Activated naive CD8-positive, alpha-beta T cell treated with anti-CD3 and anti-CD28 coated beads for 36 hours (primary cell): ENCODE measurements around the gene NRROS. TPM values are rescaled to one million over a fixed set of nuclear protein-coding genes. Genes with fewer than 3 reads are reported as not detected.

Experiments
- DNase-seq: peaks from one replicate; pipeline ENCODE4 v3.0.0; 2021
- H3K27ac Mint-ChIP-seq: one replicate; pipeline ENCODE4 v1.8.0; 2022; ENCODE audit warnings: mild to moderate bottlenecking, moderate library complexity, mixed read lengths
- H3K27me3 Mint-ChIP-seq: one replicate; pipeline ENCODE4 v1.8.0; 2022; ENCODE audit warnings: mild to moderate bottlenecking, mixed read lengths
- H3K36me3 Mint-ChIP-seq: one replicate; pipeline ENCODE4 v1.8.0; 2021; ENCODE audit warnings: mild to moderate bottlenecking, mixed read lengths
- H3K4me1 Mint-ChIP-seq: one replicate; pipeline ENCODE4 v1.8.0; 2021; ENCODE audit warnings: mixed read lengths
- H3K4me3 Mint-ChIP-seq: one replicate; pipeline ENCODE4 v1.8.0; 2022; ENCODE audit warnings: mild to moderate bottlenecking, moderate library complexity, mixed read lengths
- H3K9me3 Mint-ChIP-seq: one replicate; pipeline ENCODE4 v1.8.0; 2022; ENCODE audit warnings: mixed read lengths
- total RNA-seq, 2 experiments: library from RNA; stranded (reverse); gene quantifications; one replicate each; pipeline ENCODE4 v1.2.3, GENCODE V29; 2021

NRROS gene
- total RNA-seq, 2 experiments from 2014 or later, result 21.2 to 22.0 TPM

- no peaks in the 10 kb centered on the region for H3K27me3 Mint-ChIP-seq
- no peak overlapping the region for H3K27ac Mint-ChIP-seq
- H3K4me3 Mint-ChIP-seq, result no peak overlapping the region
- no peaks in the 10 kb centered on the region for H3K9me3 Mint-ChIP-seq
- peaks cover 9% of the 10 kb centered on the region for H3K4me1 Mint-ChIP-seq
- H3K36me3 Mint-ChIP-seq, result peaks cover 13% of the 10 kb centered on the region
- DNase-seq, result no peak
Observed at GRCh38 chr3:196652961-196653795, 13.7 kb downstream of the NRROS start.

GRCh38 chr3:196654006-196654734 is 14.7 kb downstream of the NRROS start:
- Mint-ChIP-seq H3K27me3 (no peaks in the 10 kb centered on the region), H3K36me3 (peaks cover 13% of the 10 kb centered on the region), H3K4me3 (no peak overlapping the region), H3K4me1 (peaks cover 3% of the 10 kb centered on the region), H3K27ac (no peak overlapping the region), H3K9me3 (no peaks in the 10 kb centered on the region)
- DNase-seq, result no peak

GRCh38 chr3:196654735-196655090 is 15.2 kb downstream of the NRROS start:
- no peak for DNase-seq
- H3K9me3 Mint-ChIP-seq, result no peaks in the 10 kb centered on the region
- H3K36me3 Mint-ChIP-seq, result peaks cover 13% of the 10 kb centered on the region
- H3K4me1 Mint-ChIP-seq, result peaks cover 3% of the 10 kb centered on the region
- H3K27ac Mint-ChIP-seq, result no peak overlapping the region
- H3K4me3 Mint-ChIP-seq, result no peak overlapping the region
- no peaks in the 10 kb centered on the region for H3K27me3 Mint-ChIP-seq

- no peaks in the 10 kb centered on the region for H3K27me3 Mint-ChIP-seq
- no peak overlapping the region for H3K4me3 Mint-ChIP-seq
- H3K4me1 Mint-ChIP-seq, result peaks cover 3% of the 10 kb centered on the region
- H3K27ac Mint-ChIP-seq, result no peak overlapping the region
- DNase-seq, result no peak
- no peaks in the 10 kb centered on the region for H3K9me3 Mint-ChIP-seq
- peaks cover 13% of the 10 kb centered on the region for H3K36me3 Mint-ChIP-seq
Observed at GRCh38 chr3:196655496-196655895, 16.0 kb downstream of the NRROS start.

- no peak for DNase-seq
- no peaks in the 10 kb centered on the region for H3K9me3 Mint-ChIP-seq
- no peaks in the 10 kb centered on the region for H3K4me1 Mint-ChIP-seq
- H3K36me3 Mint-ChIP-seq, result peaks cover 7% of the 10 kb centered on the region
- no peak overlapping the region for H3K27ac Mint-ChIP-seq
- no peak overlapping the region for H3K4me3 Mint-ChIP-seq
- no peaks in the 10 kb centered on the region for H3K27me3 Mint-ChIP-seq
Observed at GRCh38 chr3:196656213-196656612, 16.7 kb downstream of the NRROS start.

- Mint-ChIP-seq H3K27me3 (no peaks in the 10 kb centered on the region), H3K27ac (no peak overlapping the region), H3K9me3 (no peaks in the 10 kb centered on the region), H3K36me3 (peaks cover 6% of the 10 kb centered on the region), H3K4me3 (no peak overlapping the region), H3K4me1 (no peaks in the 10 kb centered on the region)
- DNase-seq, result no peak
Observed at GRCh38 chr3:196659901-196660351, 20.4 kb downstream of the NRROS start.

- Mint-ChIP-seq H3K27ac (no peak overlapping the region), H3K4me1 (no peaks in the 10 kb centered on the region), H3K36me3 (peaks cover 6% of the 10 kb centered on the region), H3K9me3 (no peaks in the 10 kb centered on the region), H3K4me3 (no peak overlapping the region), H3K27me3 (no peaks in the 10 kb centered on the region)
- no peak for DNase-seq
Observed at GRCh38 chr3:196660381-196661166, 21.1 kb downstream of the NRROS start.

- Mint-ChIP-seq H3K36me3 (peaks cover 4% of the 10 kb centered on the region), H3K4me3 (no peak overlapping the region), H3K27me3 (no peaks in the 10 kb centered on the region), H3K27ac (no peak overlapping the region), H3K9me3 (no peaks in the 10 kb centered on the region), H3K4me1 (no peaks in the 10 kb centered on the region)
- DNase-seq, result no peak
Observed at GRCh38 chr3:196661400-196661799, 21.9 kb downstream of the NRROS start.

- H3K9me3 Mint-ChIP-seq, result no peaks in the 10 kb centered on the region
Observed at GRCh38 chr3:196662033-196662432, 22.5 kb downstream of the NRROS start.

GRCh38 chr3:196662711-196663571 is 23.4 kb downstream of the NRROS start:
- Mint-ChIP-seq H3K4me3 (no peak overlapping the region), H3K9me3 (no peaks in the 10 kb centered on the region), H3K27me3 (no peaks in the 10 kb centered on the region), H3K36me3 (peaks cover 4% of the 10 kb centered on the region), H3K27ac (no peak overlapping the region), H3K4me1 (no peaks in the 10 kb centered on the region)
- no peak for DNase-seq

More at GRCh38 chr3:196662033-196662432, 22.5 kb downstream of the NRROS start:
- peaks cover 4% of the 10 kb centered on the region for H3K36me3 Mint-ChIP-seq
- H3K4me1 Mint-ChIP-seq, result no peaks in the 10 kb centered on the region
- H3K4me3 Mint-ChIP-seq, result no peak overlapping the region
- DNase-seq, result no peak
- H3K27me3 Mint-ChIP-seq, result no peaks in the 10 kb centered on the region
- H3K27ac Mint-ChIP-seq, result no peak overlapping the region

- Mint-ChIP-seq H3K27me3 (no peaks in the 10 kb centered on the region), H3K36me3 (peaks cover 4% of the 10 kb centered on the region), H3K9me3 (no peaks in the 10 kb centered on the region), H3K4me1 (peaks cover 6% of the 10 kb centered on the region), H3K4me3 (no peak overlapping the region), H3K27ac (no peak overlapping the region)
- no peak for DNase-seq
Observed at GRCh38 chr3:196666001-196666867, 26.7 kb downstream of the NRROS start.

- Mint-ChIP-seq H3K4me1 (peaks cover 6% of the 10 kb centered on the region), H3K36me3 (no peaks in the 10 kb centered on the region), H3K9me3 (no peaks in the 10 kb centered on the region), H3K27ac (no peak overlapping the region), H3K4me3 (no peak overlapping the region), H3K27me3 (no peaks in the 10 kb centered on the region)
- no peak for DNase-seq
Observed at GRCh38 chr3:196667056-196667825, 27.7 kb downstream of the NRROS start.

GRCh38 chr3:196670339-196670738 is 30.8 kb downstream of the NRROS start:
- no peaks in the 10 kb centered on the region for H3K27me3 Mint-ChIP-seq
- no peaks in the 10 kb centered on the region for H3K9me3 Mint-ChIP-seq
- no peak for DNase-seq
- peaks cover 6% of the 10 kb centered on the region for H3K4me1 Mint-ChIP-seq
- H3K4me3 Mint-ChIP-seq, result no peak overlapping the region
- H3K36me3 Mint-ChIP-seq, result no peaks in the 10 kb centered on the region
- no peak overlapping the region for H3K27ac Mint-ChIP-seq
